K562 (cell line): ENCODE measurements around the gene SNRNP48. TPM values are rescaled to one million over a fixed set of nuclear protein-coding genes. Genes with fewer than 3 reads are reported as not detected.
A peak's percentile ranks its signal among the peaks of the same experiment; 100 is the strongest.

Experiments
- ATF2 ChIP-seq: sonication (generic); formaldehyde crosslinking; IDR thresholded peaks from 2 replicates; pipeline ENCODE4 v1.8.1; 2022; ENCODE audit warnings: missing genetic modification reagents
- FOXP1 ChIP-seq: sonication (generic); formaldehyde crosslinking; IDR thresholded peaks from 2 replicates; pipeline ENCODE4 v1.8.0; 2022; ENCODE audit warnings: mild to moderate bottlenecking, missing genetic modification reagents
- HOXB6 ChIP-seq: fragments of 250-450 bp; sonication (Bioruptor Pico); IDR thresholded peaks from 2 replicates; pipeline ENCODE4 v1.5.1; 2022; ENCODE audit warnings: mild to moderate bottlenecking, borderline replicate concordance
- ILK ChIP-seq: fragments of 450-650 bp; IDR thresholded peaks from 2 replicates; pipeline ENCODE4 v1.6.1; 2016; ENCODE audit warnings: missing genetic modification characterization, low read depth, mild to moderate bottlenecking, missing compliant biosample characterization, moderate library complexity, borderline replicate concordance
- KAT2B ChIP-seq: IDR thresholded peaks from one replicate; pipeline ENCODE4 v1.6.1; 2012; ENCODE audit warnings: low read depth, mild to moderate bottlenecking, control low read depth, inconsistent platforms, low read length, moderate library complexity
- MECOM ChIP-seq: fragments of 250-450 bp; sonication (Bioruptor Pico); IDR thresholded peaks from 2 replicates; pipeline ENCODE4 v1.8.0; 2022; ENCODE audit warnings: inconsistent platforms
- POLR2G ChIP-seq: fragments of 200-400 bp; formaldehyde crosslinking; IDR thresholded peaks from 2 replicates; pipeline ENCODE4 v1.6.1; 2017; ENCODE audit warnings: low read depth, mild to moderate bottlenecking, antibody characterized with exemption, low read length, moderate library complexity
- PPARD ChIP-seq: fragments of 250-450 bp; sonication (Bioruptor Pico); IDR thresholded peaks from 2 replicates; pipeline ENCODE4 v1.8.0; 2022; ENCODE audit warnings: inconsistent platforms, mild to moderate bottlenecking, moderate library complexity
- PREB ChIP-seq: sonication (generic); formaldehyde crosslinking; IDR thresholded peaks from 2 replicates; pipeline ENCODE4 v1.8.1; 2023; ENCODE audit warnings: mild to moderate bottlenecking, missing genetic modification reagents
- PTTG1 ChIP-seq: fragments of 450-650 bp; IDR thresholded peaks from 2 replicates; pipeline ENCODE4 v1.6.1; 2016; ENCODE audit warnings: low read depth, mild to moderate bottlenecking, missing genetic modification characterization, missing compliant biosample characterization
- RAD51 ChIP-seq: fragments of 450-650 bp; IDR thresholded peaks from 2 replicates; pipeline ENCODE4 v1.7.1; 2016; ENCODE audit warnings: low read depth, mild to moderate bottlenecking, borderline replicate concordance
- SAFB2 ChIP-seq: fragments of 200-400 bp; formaldehyde crosslinking; IDR thresholded peaks from 2 replicates; pipeline ENCODE4 v1.6.1; 2018; ENCODE audit warnings: borderline replicate concordance, low read length, low read depth, moderate library complexity; ENCODE audit not compliant: severe bottlenecking
- TAL1 ChIP-seq: fragments of 450-650 bp; IDR thresholded peaks from 2 replicates; pipeline ENCODE4 v1.6.1; 2016; ENCODE audit warnings: mild to moderate bottlenecking
- TARDBP ChIP-seq: fragments of 450-650 bp; IDR thresholded peaks from 2 replicates; pipeline ENCODE4 v1.6.1; 2016
- XRCC5 ChIP-seq: fragments of 200-400 bp; formaldehyde crosslinking; IDR thresholded peaks from 2 replicates; pipeline ENCODE4 v1.6.1; 2017; ENCODE audit warnings: low read depth, mild to moderate bottlenecking, low read length
- ZBTB2 ChIP-seq: fragments of 450-650 bp; IDR thresholded peaks from 2 replicates; pipeline ENCODE4 v1.6.1; 2016; ENCODE audit warnings: antibody characterized with exemption
- ZNF431 ChIP-seq: sonication (generic); formaldehyde crosslinking; IDR thresholded peaks from 2 replicates; pipeline ENCODE4 v1.8.0; 2022; ENCODE audit warnings: mild to moderate bottlenecking, missing genetic modification reagents
- ZNF512 ChIP-seq: IDR thresholded peaks from 2 replicates; pipeline ENCODE4 v1.6.1; 2016; ENCODE audit warnings: missing genetic modification characterization, missing compliant biosample characterization
- ZNF668 ChIP-seq: fragments of 250-450 bp; sonication (Bioruptor Pico); IDR thresholded peaks from 2 replicates; pipeline ENCODE4 v1.8.0; 2022; ENCODE audit warnings: mild to moderate bottlenecking, inconsistent platforms
- polyA plus RNA-seq, 8 experiments: library from polyadenylated mRNA; depleted of rRNA in 4 of 8; stranded (reverse) in 5 of 8; unstranded in 3 of 8; fragments of >200 nt; fragmentation: Nextera tagmentation in 2 of 8; fragmentation: Illumina TruSeq in 1 of 8; extraction: Ambion mirVana in 2 of 8; extraction: Trizol in 1 of 8; gene quantifications; 2 replicates each; pipeline versions ENCODE4 v1.2.1 to v1.2.3, GENCODE V29; 2011 to 2014; ENCODE audit warnings: inconsistent platforms in 1 of 8, missing spikeins in 1 of 8
- total RNA-seq, 7 experiments: library from RNA; depleted of rRNA in 6 of 7; stranded (reverse); fragments of >200 nt in 6 of 7; fragmentation: Illumina TruSeq in 2 of 7; extraction: Trizol in 2 of 7; gene quantifications; 2 replicates each; pipeline versions ENCODE4 v1.2.1 to v1.2.3, GENCODE V29; 2011 to 2021; ENCODE audit warnings: low replicate concordance in 1 of 7
- TF ChIP-seq, protein P1 (sequence below): sonication (generic); formaldehyde crosslinking; IDR thresholded peaks from 2 replicates; pipeline ENCODE4 v1.8.0; 2022; ENCODE audit warnings: mild to moderate bottlenecking, low read depth, missing genetic modification reagents

Gene SNRNP48
- total and polyA plus RNA-seq, 9 of the 15 experiments (the other 6 are each of a cell fraction or from before 2014, with no cell fraction given), result 6.2 to 32.9 (median 18.6) TPM

DNA sequence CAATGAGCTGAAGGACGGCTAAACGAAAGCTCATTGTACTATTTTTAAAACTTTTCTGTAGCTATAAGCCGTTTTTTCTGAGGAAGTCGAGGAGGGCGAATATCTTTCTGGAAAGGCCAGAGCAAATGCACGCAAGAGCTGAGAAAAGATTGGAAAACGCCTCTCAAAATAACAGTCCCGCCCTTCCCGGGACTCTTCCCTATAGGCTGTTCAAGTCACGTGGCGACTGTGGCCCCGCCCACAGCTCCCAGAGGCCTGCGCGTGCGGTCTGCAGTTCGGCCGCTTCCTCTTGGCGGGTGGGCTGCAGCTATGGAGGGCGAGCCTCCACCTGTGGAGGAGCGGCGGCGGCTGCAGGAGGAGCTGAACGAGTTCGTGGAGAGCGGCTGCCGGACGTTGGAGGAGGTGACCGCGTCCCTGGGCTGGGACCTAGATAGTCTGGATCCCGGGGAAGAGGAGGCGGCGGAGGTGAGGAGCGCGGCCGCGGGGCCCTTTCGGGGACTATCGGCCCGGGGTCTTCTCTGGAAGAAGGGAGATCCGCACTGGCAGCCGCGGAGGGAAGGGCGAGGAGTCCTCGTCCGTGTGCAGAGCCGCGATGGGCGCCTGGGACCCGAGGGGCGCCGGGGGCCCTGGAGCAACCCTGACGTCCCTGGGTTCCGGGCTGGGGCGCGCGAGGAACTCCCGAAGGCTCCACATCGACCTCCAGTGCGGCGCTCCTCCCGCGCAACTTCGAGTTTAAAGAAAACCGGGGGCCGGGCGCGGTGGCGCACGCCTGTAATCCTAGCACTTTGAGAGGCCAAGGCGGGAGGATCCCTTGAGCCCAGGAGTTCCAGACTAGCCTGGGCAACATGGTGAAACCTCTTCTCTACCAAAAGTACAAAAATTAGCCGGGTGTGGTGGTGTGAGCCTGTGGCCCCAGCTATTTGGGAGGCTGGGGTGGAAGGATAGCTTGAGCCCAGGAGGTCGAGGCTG, at the start of gene SNRNP48 (continued):
- TF ChIP-seq ATF2 (CRISPR knock-in tag) (no peak), RAD51 (peak; percentile 96), KAT2B (no peak), MECOM (CRISPR knock-in tag) (no peak), SAFB2 (no peak), TARDBP (no peak), ZNF431 (CRISPR knock-in tag) (no peak), POLR2G (peak; percentile 98), HOXB6 (CRISPR knock-in tag) (no peak), FOXP1 (CRISPR knock-in tag) (no peak), ZNF512 (tag) (no peak), PREB (no peak), TAL1 (no peak), ZNF668 (CRISPR knock-in tag) (no peak), ZBTB2 (no peak), XRCC5 (no peak), ILK (tag) (no peak), PPARD (CRISPR knock-in tag) (no peak), PTTG1 (tag) (no peak)
- TF ChIP-seq, protein P1, sequence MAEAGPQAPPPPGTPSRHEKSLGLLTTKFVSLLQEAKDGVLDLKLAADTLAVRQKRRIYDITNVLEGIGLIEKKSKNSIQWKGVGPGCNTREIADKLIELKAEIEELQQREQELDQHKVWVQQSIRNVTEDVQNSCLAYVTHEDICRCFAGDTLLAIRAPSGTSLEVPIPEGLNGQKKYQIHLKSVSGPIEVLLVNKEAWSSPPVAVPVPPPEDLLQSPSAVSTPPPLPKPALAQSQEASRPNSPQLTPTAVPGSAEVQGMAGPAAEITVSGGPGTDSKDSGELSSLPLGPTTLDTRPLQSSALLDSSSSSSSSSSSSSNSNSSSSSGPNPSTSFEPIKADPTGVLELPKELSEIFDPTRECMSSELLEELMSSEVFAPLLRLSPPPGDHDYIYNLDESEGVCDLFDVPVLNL (CRISPR knock-in tag), result no peak
